8988T (cell line): ENCODE data around the gene PAK5.

Experiments used
- DNase-seq: peaks from one replicate; pipeline ENCODE4 v3.0.0; 2011

The PAK5 gene

GRCh38 chr20:9516234-9516871 is 322.5 kb downstream of the PAK5 start:
- no peak for DNase-seq

- DNase-seq = no peak
These were observed 323.1 kb downstream of the PAK5 start for GRCh38 chr20:9515741-9516233.

GRCh38 chr20:9515214-9515585 is 323.7 kb downstream of the PAK5 start:
- no peak for DNase-seq

- no peak for DNase-seq
These were observed 324.2 kb downstream of the PAK5 start, which contains the start of gene LAMP5 for GRCh38 chr20:9514461-9515213. Gene LAMP5 (plus strand): TSS chr20:9514590. CDS start chr20:9514853, 263 bp downstream.

GRCh38 chr20:9514072-9514460 is 324.8 kb downstream of the PAK5 start:
- no peak for DNase-seq

GRCh38 chr20:9510911-9511310 is 328.0 kb downstream of the PAK5 start:
- DNase-seq = no peak

GRCh38 chr20:9509246-9509645 is 329.6 kb downstream of the PAK5 start:
- no peak for DNase-seq

GRCh38 chr20:9508696-9509178 is 330.1 kb downstream of the PAK5 start:
- DNase-seq = no peak

- no peak for DNase-seq
These were observed 330.6 kb downstream of the PAK5 start for GRCh38 chr20:9508240-9508661.

GRCh38 chr20:9507544-9508239 is 331.2 kb downstream of the PAK5 start:
- no peak for DNase-seq

- DNase-seq = no peak
These were observed 331.9 kb downstream of the PAK5 start for GRCh38 chr20:9506964-9507369.

- no peak for DNase-seq
These were observed 332.5 kb downstream of the PAK5 start for GRCh38 chr20:9506280-9506821.

GRCh38 chr20:9503526-9504245 is 335.2 kb downstream of the PAK5 start:
- no peak for DNase-seq

- no peak for DNase-seq
These were observed 337.4 kb downstream of the PAK5 start for GRCh38 chr20:9501473-9501872.

GRCh38 chr20:9500121-9500520 is 338.8 kb downstream of the PAK5 start:
- no peak for DNase-seq

GRCh38 chr20:9499126-9499899 is 339.6 kb downstream of the PAK5 start:
- DNase-seq = no peak

GRCh38 chr20:9498322-9498721 is 340.6 kb downstream of the PAK5 start:
- DNase-seq = no peak

- DNase-seq = no peak
These were observed 342.7 kb downstream of the PAK5 start for GRCh38 chr20:9496155-9496554.

GRCh38 chr20:9495701-9496100 is 343.2 kb downstream of the PAK5 start:
- DNase-seq = no peak

GRCh38 chr20:9493803-9494202 is 345.1 kb downstream of the PAK5 start:
- DNase-seq = no peak

- DNase-seq = no peak
These were observed 346.8 kb downstream of the PAK5 start for GRCh38 chr20:9492067-9492466.

- no peak for DNase-seq
These were observed 347.6 kb downstream of the PAK5 start for GRCh38 chr20:9491324-9491723.
